Uterus (tissue), 4 donors: ENCODE results near the gene TMSB4X. TPM values are rescaled to one million over a fixed set of nuclear protein-coding genes. Genes with fewer than 3 reads are reported as not detected.

Experiments used
- DNase-seq, 2 donors: peaks; one replicate each; pipeline ENCODE4 v3.0.0-alpha.2; 2019 to 2020
- H3K27ac ChIP-seq, 2 donors: fragments of 200-600 bp; sonication (generic); 1 replicate in 1 of 2; 2 replicates in 1 of 2; pipeline ENCODE4 v1.5.1; 2016 to 2018
- H3K27me3 ChIP-seq, 2 donors: fragments of 200-600 bp; sonication (generic); one replicate each; pipeline ENCODE4 v1.5.1; 2018 to 2019; ENCODE audit warnings: control low read depth in 1 of 2
- H3K36me3 ChIP-seq, 2 donors: fragments of 200-600 bp; sonication (generic); one replicate each; pipeline ENCODE4 v1.5.1; 2019; ENCODE audit warnings: control low read depth in 1 of 2
- H3K4me1 ChIP-seq, 2 donors: fragments of 200-600 bp; sonication (generic); one replicate each; pipeline ENCODE4 v1.5.1; 2018 to 2019; ENCODE audit warnings: control low read depth in 1 of 2
- H3K4me3 ChIP-seq, 2 donors: fragments of 200-600 bp; sonication (generic); 1 replicate in 1 of 2; 2 replicates in 1 of 2; pipeline ENCODE4 v1.5.1; 2018 to 2019; ENCODE audit warnings: mild to moderate bottlenecking in 1 of 2
- H3K9me3 ChIP-seq, 2 donors: fragments of 200-600 bp; sonication (generic); one replicate each; pipeline ENCODE4 v1.5.1; 2019; ENCODE audit warnings: control low read depth in 1 of 2
- POLR2A ChIP-seq, 2 donors: fragments of 450-650 bp; IDR thresholded peaks; one replicate each; pipeline ENCODE4 v1.6.1; 2016; ENCODE audit warnings: antibody characterized with exemption in 2 of 2, mild to moderate bottlenecking in 1 of 2, moderate library complexity in 1 of 2
- intact Hi-C: fragments of 100-400 bp; cut with DNase I; formaldehyde crosslinking; loops from one replicate; pipeline ENCODE4 v1.15.1; 2023; ENCODE audit warnings: low total_unique reads
- total RNA-seq, 4 donors: library from RNA; depleted of rRNA in 3 of 4; stranded (reverse); fragments of >200 nt in 3 of 4; gene quantifications; one replicate each; pipeline versions ENCODE4 v1.1.0 to v1.2.4, GENCODE V29; 2014 to 2023
- TF ChIP-seq, protein P1 (sequence below), 4 experiments: fragments of 200-600 bp in 2 of 4; fragments of 450-650 bp in 2 of 4; sonication (generic) in 2 of 4; IDR thresholded peaks; one replicate each; pipeline ENCODE4 v1.5.1; 2016 to 2019; ENCODE audit warnings: antibody characterized with exemption in 4 of 4, mild to moderate bottlenecking in 2 of 4, moderate library complexity in 1 of 4
- donor health status: DM: yes; HTN: yes; CAD: no.

Gene TMSB4X
- total RNA-seq, 4 donors from 2014 or later, result 2,867 to 6,849 (median 3,091) TPM

DNA sequence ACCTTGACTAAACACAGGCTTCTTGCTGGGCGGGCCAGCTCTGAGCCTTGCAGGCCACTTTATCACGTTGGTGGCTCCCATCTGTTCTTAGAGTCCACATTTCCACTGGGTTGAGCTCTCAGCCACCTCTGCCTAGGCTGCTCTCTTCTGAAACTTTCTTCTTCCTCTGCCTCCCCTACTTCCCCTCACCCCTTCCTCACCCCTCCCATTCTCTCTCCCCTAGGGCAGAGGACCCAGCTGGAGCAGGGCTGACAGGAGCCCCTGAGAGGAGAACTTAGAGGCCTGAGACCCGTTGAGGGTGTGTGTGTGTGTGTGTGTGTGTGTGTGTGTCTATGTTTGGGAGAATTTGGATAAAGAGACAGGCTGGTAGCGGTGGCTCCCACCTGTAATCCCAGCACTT is 19.9 kb upstream of the TMSB4X start:
- H3K4me3 ChIP-seq, result no peak overlapping the region
- H3K36me3 ChIP-seq, result no peaks in the 10 kb centered on the region
- H3K4me1 ChIP-seq, result no peaks in the 10 kb centered on the region
- TF ChIP-seq, protein P1, sequence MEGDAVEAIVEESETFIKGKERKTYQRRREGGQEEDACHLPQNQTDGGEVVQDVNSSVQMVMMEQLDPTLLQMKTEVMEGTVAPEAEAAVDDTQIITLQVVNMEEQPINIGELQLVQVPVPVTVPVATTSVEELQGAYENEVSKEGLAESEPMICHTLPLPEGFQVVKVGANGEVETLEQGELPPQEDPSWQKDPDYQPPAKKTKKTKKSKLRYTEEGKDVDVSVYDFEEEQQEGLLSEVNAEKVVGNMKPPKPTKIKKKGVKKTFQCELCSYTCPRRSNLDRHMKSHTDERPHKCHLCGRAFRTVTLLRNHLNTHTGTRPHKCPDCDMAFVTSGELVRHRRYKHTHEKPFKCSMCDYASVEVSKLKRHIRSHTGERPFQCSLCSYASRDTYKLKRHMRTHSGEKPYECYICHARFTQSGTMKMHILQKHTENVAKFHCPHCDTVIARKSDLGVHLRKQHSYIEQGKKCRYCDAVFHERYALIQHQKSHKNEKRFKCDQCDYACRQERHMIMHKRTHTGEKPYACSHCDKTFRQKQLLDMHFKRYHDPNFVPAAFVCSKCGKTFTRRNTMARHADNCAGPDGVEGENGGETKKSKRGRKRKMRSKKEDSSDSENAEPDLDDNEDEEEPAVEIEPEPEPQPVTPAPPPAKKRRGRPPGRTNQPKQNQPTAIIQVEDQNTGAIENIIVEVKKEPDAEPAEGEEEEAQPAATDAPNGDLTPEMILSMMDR (IDR thresholded peaks at IDR 0.05), result no peak
- no peak for TF ChIP-seq POLR2A (IDR thresholded peaks at IDR 0.05)
- H3K27ac ChIP-seq, result no peak overlapping the region
- H3K9me3 ChIP-seq, result no peaks in the 10 kb centered on the region
- DNase-seq, result no peak
- intact Hi-C loops, result loop anchor here (10.0 kb wide), 1 partner anchor 540 kb away; no protein-coding TSS in a partner anchor
- H3K27me3 ChIP-seq, result no peaks in the 10 kb centered on the region

DNA sequence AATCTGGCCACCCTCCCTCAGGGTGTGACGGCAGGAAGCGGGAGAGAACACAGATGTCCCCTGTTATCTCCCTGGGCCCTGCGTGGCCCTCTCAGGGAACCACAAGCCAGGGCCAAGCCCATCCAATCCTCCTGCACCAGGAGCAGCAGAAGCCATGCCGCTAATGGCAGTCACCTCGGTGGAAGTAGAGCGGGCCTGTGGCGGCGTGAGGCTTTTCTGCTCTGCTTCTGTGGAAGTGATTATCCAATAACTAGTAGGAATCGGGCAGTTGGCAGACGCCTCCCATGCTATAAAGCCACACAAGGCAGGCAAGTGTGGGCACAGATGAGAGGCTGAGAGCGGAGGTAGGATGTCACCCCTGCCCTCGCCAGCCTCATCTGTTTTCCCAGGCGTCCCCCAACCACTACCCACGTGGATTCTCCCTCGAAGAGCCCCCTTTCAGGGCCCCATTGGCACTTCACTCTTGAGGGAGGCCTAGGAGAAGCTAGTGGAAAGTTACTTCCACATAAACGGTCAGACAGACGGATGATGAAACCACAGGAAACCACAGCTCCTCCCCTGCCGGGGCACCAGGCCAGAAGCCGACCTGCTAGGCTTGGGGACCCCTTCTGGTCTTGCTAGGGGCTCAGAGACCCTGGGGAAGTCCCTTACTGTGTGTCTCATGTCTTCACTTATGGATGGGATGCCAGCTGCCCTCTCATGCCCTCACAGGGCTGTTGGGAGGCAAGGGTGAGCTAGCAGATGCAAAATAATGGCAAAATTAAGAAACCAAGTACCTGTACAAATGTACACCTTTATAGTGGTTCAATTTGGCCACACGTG is 18.8 kb upstream of the TMSB4X start:
- TF ChIP-seq, protein P1 (IDR thresholded peaks at IDR 0.05), result no peak
- TF ChIP-seq POLR2A (IDR thresholded peaks at IDR 0.05), result no peak
- peak overlapping the region; percentile 54 to 58 for H3K27ac ChIP-seq
- H3K4me3 ChIP-seq, result no peak overlapping the region
- H3K9me3 ChIP-seq, result no peaks in the 10 kb centered on the region
- H3K36me3 ChIP-seq, result no peaks in the 10 kb centered on the region
- no peaks in the 10 kb centered on the region for H3K4me1 ChIP-seq
- H3K27me3 ChIP-seq, result no peaks in the 10 kb centered on the region
- peak; percentile 56 for DNase-seq
- intact Hi-C loops, result loop anchor here (10.0 kb wide), 1 partner anchor 539 kb away; no protein-coding TSS in a partner anchor

DNA sequence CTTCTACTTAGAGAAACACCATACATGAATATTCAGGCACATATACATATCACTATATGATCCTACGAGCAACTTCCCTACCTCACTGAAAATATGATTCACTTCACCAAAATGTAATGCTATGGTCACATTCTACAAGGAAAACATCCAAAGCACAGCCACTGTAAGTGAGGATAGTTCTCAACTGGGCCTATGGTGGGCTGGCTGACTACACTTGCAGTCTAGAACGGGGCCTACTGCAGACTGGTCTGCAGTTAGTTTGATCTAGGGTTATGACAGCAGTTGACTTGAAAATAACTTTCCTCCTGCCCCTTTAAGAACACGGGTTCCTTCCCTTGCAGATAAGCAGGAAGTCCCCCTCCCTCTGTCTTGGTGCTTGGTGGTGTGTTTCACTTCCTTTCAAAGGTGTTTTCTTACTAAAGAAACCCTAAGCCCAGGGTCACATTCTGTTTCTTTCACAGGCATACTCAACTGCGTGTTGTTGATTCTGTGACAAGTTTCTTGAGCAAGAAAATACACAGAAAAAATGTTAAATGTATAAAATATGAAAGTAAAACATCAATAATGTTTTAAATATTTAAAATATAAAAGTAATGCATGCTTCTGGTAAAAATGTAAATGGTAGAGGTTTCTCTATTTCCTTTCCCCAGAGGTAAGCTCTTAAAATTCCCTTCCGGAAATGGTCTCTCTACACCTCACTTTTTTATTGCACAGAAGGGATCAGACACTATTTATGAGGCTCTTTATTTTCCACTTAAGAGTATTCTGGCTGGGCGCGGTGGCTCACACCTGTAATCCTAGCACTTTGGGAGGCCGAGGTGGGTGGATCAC is 18.0 kb upstream of the TMSB4X start:
- intact Hi-C loops, result loop anchor here (10.0 kb wide), 1 partner anchor 538 kb away; no protein-coding TSS in a partner anchor
- DNase-seq, result no peak
- Histone ChIP-seq H3K27me3 (no peaks in the 10 kb centered on the region), H3K36me3 (no peaks in the 10 kb centered on the region), H3K27ac (peak overlapping the region; percentile 54 to 58), H3K4me3 (no peak overlapping the region), H3K9me3 (no peaks in the 10 kb centered on the region), H3K4me1 (no peaks in the 10 kb centered on the region)
- TF ChIP-seq, protein P1 (IDR thresholded peaks at IDR 0.05), result no peak
- TF ChIP-seq POLR2A (IDR thresholded peaks at IDR 0.05), result no peak

DNA sequence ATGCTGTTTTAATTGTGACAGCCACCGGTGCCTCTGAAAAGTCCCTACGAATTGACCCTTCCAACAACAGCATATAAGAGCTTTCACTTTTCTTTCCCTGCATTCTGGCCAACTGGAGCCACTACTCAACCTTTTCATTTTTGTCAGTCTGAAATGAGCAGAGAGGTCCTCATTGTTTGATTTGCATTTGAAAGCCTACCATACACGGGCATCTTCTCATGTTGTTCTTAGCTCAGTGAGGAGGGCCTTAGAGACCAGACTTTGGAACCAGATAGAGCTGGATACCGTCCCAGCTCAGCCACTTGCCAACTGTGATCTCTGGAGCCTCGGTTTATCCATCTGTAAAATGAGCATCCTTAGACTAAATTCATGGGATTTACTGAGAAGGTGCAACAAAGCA is 16.9 kb upstream of the TMSB4X start:
- Histone ChIP-seq H3K4me1 (no peaks in the 10 kb centered on the region), H3K27me3 (no peaks in the 10 kb centered on the region), H3K27ac (no peak overlapping the region), H3K4me3 (no peak overlapping the region), H3K36me3 (no peaks in the 10 kb centered on the region), H3K9me3 (no peaks in the 10 kb centered on the region)
- intact Hi-C loops, result loop anchor here (10.0 kb wide), 1 partner anchor 537 kb away; no protein-coding TSS in a partner anchor
- TF ChIP-seq, protein P1 (IDR thresholded peaks at IDR 0.05), result no peak
- no peak for TF ChIP-seq POLR2A (IDR thresholded peaks at IDR 0.05)
- no peak for DNase-seq
